ENCODE data around the gene GPRASP3. TPM values are rescaled to one million over a fixed set of nuclear protein-coding genes. Genes with fewer than 3 reads are reported as not detected.
A peak's percentile ranks its signal among the peaks of the same experiment; 100 is the strongest.
"Not testable (repeated sequence)": the region's sequence is repeated elsewhere in the genome, so short reads cannot be mapped to it uniquely, and the experiment has no call there.

Gene GPRASP3, protein sequence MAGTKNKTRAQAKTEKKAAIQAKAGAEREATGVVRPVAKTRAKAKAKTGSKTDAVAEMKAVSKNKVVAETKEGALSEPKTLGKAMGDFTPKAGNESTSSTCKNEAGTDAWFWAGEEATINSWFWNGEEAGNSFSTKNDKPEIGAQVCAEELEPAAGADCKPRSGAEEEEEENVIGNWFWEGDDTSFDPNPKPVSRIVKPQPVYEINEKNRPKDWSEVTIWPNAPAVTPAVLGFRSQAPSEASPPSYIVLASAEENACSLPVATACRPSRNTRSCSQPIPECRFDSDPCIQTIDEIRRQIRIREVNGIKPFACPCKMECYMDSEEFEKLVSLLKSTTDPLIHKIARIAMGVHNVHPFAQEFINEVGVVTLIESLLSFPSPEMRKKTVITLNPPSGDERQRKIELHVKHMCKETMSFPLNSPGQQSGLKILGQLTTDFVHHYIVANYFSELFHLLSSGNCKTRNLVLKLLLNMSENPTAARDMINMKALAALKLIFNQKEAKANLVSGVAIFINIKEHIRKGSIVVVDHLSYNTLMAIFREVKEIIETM
- polyA plus RNA-seq (2011; rRNA removed), result 1.9 and 3.2 TPM in 2 replicates
- polyA minus RNA-seq (2011; rRNA and poly(A)+ RNA removed), result 3.2 and 5.7 TPM in 2 replicates

- peak within 1 kb of the TSS; percentile 61 for H3K4me3 ChIP-seq (ENCODE audit: low read depth, low read length)
- no peaks in the 10 kb centered on the region for H3K36me3 ChIP-seq (ENCODE audit: control insufficient read depth, insufficient read depth, low read length)
- TF ChIP-seq, protein P1, sequence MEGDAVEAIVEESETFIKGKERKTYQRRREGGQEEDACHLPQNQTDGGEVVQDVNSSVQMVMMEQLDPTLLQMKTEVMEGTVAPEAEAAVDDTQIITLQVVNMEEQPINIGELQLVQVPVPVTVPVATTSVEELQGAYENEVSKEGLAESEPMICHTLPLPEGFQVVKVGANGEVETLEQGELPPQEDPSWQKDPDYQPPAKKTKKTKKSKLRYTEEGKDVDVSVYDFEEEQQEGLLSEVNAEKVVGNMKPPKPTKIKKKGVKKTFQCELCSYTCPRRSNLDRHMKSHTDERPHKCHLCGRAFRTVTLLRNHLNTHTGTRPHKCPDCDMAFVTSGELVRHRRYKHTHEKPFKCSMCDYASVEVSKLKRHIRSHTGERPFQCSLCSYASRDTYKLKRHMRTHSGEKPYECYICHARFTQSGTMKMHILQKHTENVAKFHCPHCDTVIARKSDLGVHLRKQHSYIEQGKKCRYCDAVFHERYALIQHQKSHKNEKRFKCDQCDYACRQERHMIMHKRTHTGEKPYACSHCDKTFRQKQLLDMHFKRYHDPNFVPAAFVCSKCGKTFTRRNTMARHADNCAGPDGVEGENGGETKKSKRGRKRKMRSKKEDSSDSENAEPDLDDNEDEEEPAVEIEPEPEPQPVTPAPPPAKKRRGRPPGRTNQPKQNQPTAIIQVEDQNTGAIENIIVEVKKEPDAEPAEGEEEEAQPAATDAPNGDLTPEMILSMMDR (IDR thresholded peaks at IDR 0.05; ENCODE audit: insufficient read depth, low read depth, low read length), result no peak
- no peaks in the 10 kb centered on the region for H3K27me3 ChIP-seq (ENCODE audit: control insufficient read depth, insufficient read depth, low read length)
- ChIA-PET POLR2A (interaction anchor here (0.5 kb wide), 1 partner anchor 114 kb away, joined by 10 read pairs; no protein-coding TSS in a partner anchor), CTCF (interaction anchor here (1.2 kb wide), 1 partner anchor 115 kb away, joined by 3 read pairs; no protein-coding TSS in a partner anchor)
- DNase-seq (ENCODE audit: low read depth), result no peak
Observed at GRCh38 chrX:102720237-102721168, at the start of gene GPRASP3. TSS of gene GPRASP3 (plus strand) at chrX:102720743. CDS start at chrX:102748996, 28,253 bp downstream.

DNA sequence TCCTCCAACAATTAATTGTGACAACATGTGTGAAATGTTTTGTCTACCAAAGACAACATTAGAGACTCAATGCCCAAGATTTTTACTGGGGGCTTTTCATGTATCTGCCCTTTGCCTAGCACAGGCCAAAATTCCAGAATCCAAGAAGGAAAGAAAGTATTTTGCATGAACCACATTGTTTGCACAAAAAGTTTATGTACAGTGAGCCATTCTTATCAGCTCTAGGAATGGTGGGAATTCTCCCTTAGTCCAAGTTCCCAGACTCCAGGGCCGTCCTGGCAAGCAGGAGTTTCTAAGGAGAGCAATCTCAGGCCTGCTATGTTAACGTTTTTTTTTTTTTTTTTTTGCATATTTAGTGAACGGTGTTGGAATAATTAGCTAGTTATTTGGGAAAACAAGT, 47.7 kb upstream of the GPRASP3 start:
- no peaks in the 10 kb centered on the region for H3K27me3 ChIP-seq (ENCODE audit: control insufficient read depth, insufficient read depth, low read length)
- ChIA-PET POLR2A (no interaction called here), CTCF (no interaction called here)
- TF ChIP-seq, protein P1 (IDR thresholded peaks at IDR 0.05; ENCODE audit: insufficient read depth, low read depth, low read length), result no peak
- no peak overlapping the region for H3K4me3 ChIP-seq (ENCODE audit: low read depth, low read length)
- no peak for DNase-seq (ENCODE audit: low read depth)
- no peaks in the 10 kb centered on the region for H3K36me3 ChIP-seq (ENCODE audit: control insufficient read depth, insufficient read depth, low read length)

DNA sequence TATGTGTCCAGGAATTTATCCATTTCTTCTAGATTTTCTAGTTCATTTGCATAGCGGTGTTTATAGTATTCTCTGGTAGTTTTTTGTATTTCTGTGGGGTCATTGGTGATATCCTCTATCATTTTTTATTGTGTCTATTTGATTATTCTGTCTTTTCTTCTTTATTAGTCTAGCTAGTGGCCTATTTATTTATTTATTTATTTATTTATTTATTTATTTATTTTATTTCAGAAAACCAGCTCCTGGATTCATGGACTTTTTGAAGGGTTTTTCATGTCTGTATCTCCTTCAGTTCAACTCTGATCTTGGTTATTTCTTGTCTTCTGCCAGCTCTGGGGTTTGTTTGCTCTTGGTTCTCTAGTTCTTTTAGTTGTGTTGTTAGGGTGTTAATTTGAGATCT, 43.1 kb upstream of the GPRASP3 start:
- H3K4me3 ChIP-seq (ENCODE audit: low read depth, low read length); DNase-seq (ENCODE audit: low read depth); CTCF ChIA-PET; POLR2A ChIA-PET; H3K36me3 ChIP-seq (ENCODE audit: control insufficient read depth, insufficient read depth, low read length); H3K27me3 ChIP-seq (ENCODE audit: control insufficient read depth, insufficient read depth, low read length): not testable (repeated sequence)

DNA sequence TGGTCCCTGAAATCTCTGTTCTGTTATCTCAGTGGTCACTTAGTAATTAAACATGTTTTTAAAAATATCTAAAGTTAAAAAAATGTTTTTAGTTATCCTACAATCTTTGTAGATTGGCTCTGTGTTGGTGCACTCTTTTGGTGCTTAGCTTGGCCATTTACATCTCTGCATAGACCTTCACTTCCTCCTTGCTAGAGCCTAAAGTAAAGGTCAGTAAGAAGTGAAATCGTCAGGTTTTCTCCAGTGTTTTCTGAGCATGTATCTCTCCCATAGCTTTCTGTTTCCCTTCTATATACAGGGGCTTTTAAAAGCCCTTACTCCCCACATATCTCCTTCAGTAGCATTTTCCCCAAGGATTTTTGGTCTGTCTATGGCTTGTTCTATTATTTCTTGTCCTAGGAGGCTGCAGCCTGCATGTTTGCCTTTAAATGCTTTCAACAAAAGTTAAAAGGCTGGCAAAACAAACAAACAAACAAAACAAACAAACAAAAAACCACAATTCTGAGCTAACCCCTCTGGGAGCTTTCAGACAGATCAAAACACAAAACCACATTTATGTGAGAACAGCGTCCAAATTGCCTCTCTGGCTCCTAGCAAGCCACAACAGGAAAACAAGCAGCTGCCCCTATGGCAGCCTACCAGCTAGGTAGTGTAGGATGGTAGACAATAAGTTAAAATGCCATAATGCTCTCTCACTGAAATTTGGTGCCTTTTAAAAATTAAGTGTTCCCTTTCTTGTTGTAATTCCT, 35.6 kb upstream of the GPRASP3 start:
- TF ChIP-seq, protein P1 (IDR thresholded peaks at IDR 0.05; ENCODE audit: insufficient read depth, low read depth, low read length), result no peak
- H3K27me3 ChIP-seq (ENCODE audit: control insufficient read depth, insufficient read depth, low read length), result no peaks in the 10 kb centered on the region
- ChIA-PET POLR2A (no interaction called here), CTCF (no interaction called here)
- no peaks in the 10 kb centered on the region for H3K36me3 ChIP-seq (ENCODE audit: control insufficient read depth, insufficient read depth, low read length)
- DNase-seq (ENCODE audit: low read depth), result no peak
- no peak overlapping the region for H3K4me3 ChIP-seq (ENCODE audit: low read depth, low read length)

DNA sequence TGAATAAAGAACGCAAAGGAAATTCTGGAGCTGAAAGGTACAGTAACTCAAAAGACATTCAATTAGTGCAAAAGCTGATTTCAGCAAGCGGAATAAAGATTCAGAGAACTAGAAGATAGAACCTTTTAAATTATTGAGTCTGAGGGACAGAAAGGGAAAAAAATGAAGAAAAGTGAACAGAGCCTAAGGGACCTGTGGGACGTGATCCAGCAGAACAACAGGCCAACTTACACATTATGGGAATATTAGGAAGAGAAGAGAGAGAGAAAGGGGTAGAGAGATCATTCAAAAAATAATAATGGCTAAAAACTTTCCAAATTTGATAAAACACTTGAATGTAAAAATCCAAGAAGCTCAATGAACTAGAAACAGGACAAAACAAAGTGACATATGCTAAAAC, 25.8 kb upstream of the GPRASP3 start:
- ChIA-PET CTCF (no interaction called here), POLR2A (no interaction called here)
- Histone ChIP-seq H3K4me3 (ENCODE audit: low read depth, low read length) (no peak overlapping the region), H3K27me3 (ENCODE audit: control insufficient read depth, insufficient read depth, low read length) (no peaks in the 10 kb centered on the region), H3K36me3 (ENCODE audit: control insufficient read depth, insufficient read depth, low read length) (no peaks in the 10 kb centered on the region)
- TF ChIP-seq, protein P1 (IDR thresholded peaks at IDR 0.05; ENCODE audit: insufficient read depth, low read depth, low read length), result no peak
- DNase-seq (ENCODE audit: low read depth), result no peak
